NCI-H82 (cell line): ENCODE data around the gene FHL1.

Source experiments
- DNase-seq: peaks from one replicate; lab custom pipeline; 2025; lab: John Stamatoyannopoulos, UW

Gene FHL1

GRCh38 chrX:136256026-136256425, 108.7 kb downstream of the FHL1 start:
- no peak for DNase-seq

- no peak for DNase-seq
These were observed 111.6 kb downstream of the FHL1 start for GRCh38 chrX:136258951-136259350.

- no peak for DNase-seq
These were observed 112.2 kb downstream of the FHL1 start for GRCh38 chrX:136259543-136259942.

GRCh38 chrX:136260776-136261175, 113.4 kb downstream of the FHL1 start:
- peak; percentile 12 for DNase-seq
